H9 (cell line): ENCODE data around the gene ST3GAL5. TPM values are rescaled to one million over a fixed set of nuclear protein-coding genes. Genes with fewer than 3 reads are reported as not detected.

Experiments
- DNase-seq: peaks from one replicate; pipeline ENCODE4 v3.0.0-alpha.2; 2017
- H2AFZ ChIP-seq: one replicate; pipeline ENCODE4 v1.6.1; 2013; ENCODE audit warnings: mild to moderate bottlenecking, low read length, control low read depth, moderate library complexity
- H2AK5ac ChIP-seq: 2 replicates; pipeline ENCODE4 v1.6.1; 2013; ENCODE audit warnings: low read length, control low read depth, mixed read lengths; ENCODE audit not compliant: insufficient read length
- H2BK120ac ChIP-seq: one replicate; pipeline ENCODE4 v1.6.1; 2013; ENCODE audit warnings: low read depth, mild to moderate bottlenecking, low read length, control low read depth, inconsistent platforms; ENCODE audit not compliant: poor library complexity, severe bottlenecking
- H2BK12ac ChIP-seq: 2 replicates; pipeline ENCODE4 v1.6.1; 2013; ENCODE audit warnings: low read length, control low read depth, mixed read lengths, low read depth; ENCODE audit not compliant: insufficient read length
- H2BK15ac ChIP-seq: 2 replicates; pipeline ENCODE4 v1.6.1; 2013; ENCODE audit warnings: low read depth, low read length, control low read depth
- H2BK20ac ChIP-seq: one replicate; pipeline ENCODE4 v1.6.1; 2013; ENCODE audit warnings: low read depth, mild to moderate bottlenecking, low read length, control low read depth, inconsistent platforms; ENCODE audit not compliant: poor library complexity, severe bottlenecking
- H2BK5ac ChIP-seq: 2 replicates; pipeline ENCODE4 v1.6.1; 2013; ENCODE audit warnings: low read length, control low read depth, mixed read lengths; ENCODE audit not compliant: insufficient read length
- H3K14ac ChIP-seq: 2 replicates; pipeline ENCODE4 v1.6.1; 2013; ENCODE audit warnings: low read length, control low read depth; ENCODE audit not compliant: insufficient read depth
- H3K18ac ChIP-seq: 2 replicates; pipeline ENCODE4 v1.6.1; 2013; ENCODE audit warnings: low read depth, mild to moderate bottlenecking, mixed read lengths, low read length, control low read depth; ENCODE audit not compliant: insufficient read length
- H3K23ac ChIP-seq: 2 replicates; pipeline ENCODE4 v1.6.1; 2013; ENCODE audit warnings: low read length, control low read depth, mixed read lengths, low read depth; ENCODE audit not compliant: insufficient read length
- H3K23me2 ChIP-seq: 2 replicates; pipeline ENCODE4 v1.6.1; 2013; ENCODE audit warnings: low read depth, mild to moderate bottlenecking, mixed read lengths, low read length, control low read depth; ENCODE audit not compliant: insufficient read length, poor library complexity, severe bottlenecking
- H3K27ac ChIP-seq: 2 replicates; pipeline ENCODE4 v1.5.1; 2013; ENCODE audit warnings: low read length, control low read depth, mixed read lengths, low read depth; ENCODE audit not compliant: insufficient read length
- H3K27me3 ChIP-seq: 2 replicates; pipeline ENCODE4 v1.6.1; 2013; ENCODE audit warnings: low read length, control low read depth, inconsistent platforms; ENCODE audit not compliant: insufficient read depth
- H3K4ac ChIP-seq: 2 replicates; pipeline ENCODE4 v1.6.1; 2013; ENCODE audit warnings: low read depth, mild to moderate bottlenecking, control low read depth, inconsistent platforms, low read length, moderate library complexity
- H3K4me1 ChIP-seq: 2 replicates; pipeline ENCODE4 v1.6.1; 2013; ENCODE audit warnings: low read length, control low read depth, inconsistent platforms; ENCODE audit not compliant: insufficient read depth
- H3K4me2 ChIP-seq: 2 replicates; pipeline ENCODE4 v1.6.1; 2013; ENCODE audit warnings: low read length, control low read depth, mixed read lengths; ENCODE audit not compliant: insufficient read length, insufficient read depth
- H3K56ac ChIP-seq: 2 replicates; pipeline ENCODE4 v1.6.1; 2013; ENCODE audit warnings: low read depth, mild to moderate bottlenecking, mixed read lengths, low read length, control low read depth; ENCODE audit not compliant: insufficient read length
- H3K79me1 ChIP-seq: 2 replicates; pipeline ENCODE4 v1.6.1; 2013; ENCODE audit warnings: low read depth, mild to moderate bottlenecking, moderate library complexity, low read length, control low read depth, inconsistent platforms; ENCODE audit not compliant: insufficient read depth, poor library complexity, severe bottlenecking
- H3K79me2 ChIP-seq: 2 replicates; pipeline ENCODE4 v1.6.1; 2013; ENCODE audit warnings: low read length, control low read depth, inconsistent platforms; ENCODE audit not compliant: insufficient read depth
- H3K9ac ChIP-seq: 2 replicates; pipeline ENCODE4 v1.6.1; 2013; ENCODE audit warnings: low read length, control low read depth, mixed read lengths; ENCODE audit not compliant: insufficient read length; ENCODE audit errors: extremely low read depth
- H3K9me3 ChIP-seq: one replicate; pipeline ENCODE4 v1.6.1; 2013; ENCODE audit warnings: low read depth, low read length, inconsistent platforms; ENCODE audit not compliant: control insufficient read depth
- H3T11ph ChIP-seq: one replicate; pipeline ENCODE4 v1.6.1; 2013; ENCODE audit warnings: mild to moderate bottlenecking, low read length, control low read depth, inconsistent platforms
- H4K20me1 ChIP-seq: one replicate; pipeline ENCODE4 v1.6.1; 2013; ENCODE audit not compliant: control insufficient read depth, insufficient read length, insufficient read depth
- H4K5ac ChIP-seq: 2 replicates; pipeline ENCODE4 v1.6.1; 2013; ENCODE audit warnings: low read depth, mild to moderate bottlenecking, mixed read lengths, low read length, control low read depth; ENCODE audit not compliant: insufficient read length
- H4K8ac ChIP-seq: replicated peaks from 2 replicates; pipeline ENCODE4 v1.6.1; 2013; ENCODE audit warnings: low read length, control low read depth, mixed read lengths, low read depth; ENCODE audit not compliant: insufficient read length
- H4K91ac ChIP-seq: 2 replicates; pipeline ENCODE4 v1.6.1; 2013; ENCODE audit warnings: low read depth, mild to moderate bottlenecking, moderate library complexity, mixed read lengths, low read length, control low read depth; ENCODE audit not compliant: insufficient read length
- H3K27ac Mint-ChIP-seq, 3 experiments: 2 replicates in 2 of 3; 3 replicates in 1 of 3; pipeline ENCODE4 v1.8.0; 2020 to 2021; ENCODE audit warnings: mixed read lengths in 3 of 3, mild to moderate bottlenecking in 1 of 3, moderate library complexity in 1 of 3
- H3K27me3 Mint-ChIP-seq: 2 replicates; pipeline ENCODE4 v1.8.0; 2021; ENCODE audit warnings: low read depth, mild to moderate bottlenecking, moderate library complexity, mixed read lengths
- H3K36me3 Mint-ChIP-seq, 3 experiments: 2 replicates in 2 of 3; 3 replicates in 1 of 3; pipeline ENCODE4 v1.8.0; 2020 to 2021; ENCODE audit warnings: low read depth in 3 of 3, mixed read lengths in 3 of 3; ENCODE audit not compliant: insufficient read depth in 1 of 3
- H3K4me1 Mint-ChIP-seq, 2 experiments: 2 replicates each; pipeline ENCODE4 v1.8.0; 2020; ENCODE audit warnings: mixed read lengths in 2 of 2
- H3K4me3 Mint-ChIP-seq, 2 experiments: 2 replicates in 1 of 2; 3 replicates in 1 of 2; pipeline ENCODE4 v1.8.0; 2020 to 2021; ENCODE audit warnings: mild to moderate bottlenecking in 2 of 2, mixed read lengths in 2 of 2, moderate library complexity in 1 of 2
- H3K9me3 Mint-ChIP-seq, 2 experiments: 2 replicates in 1 of 2; 3 replicates in 1 of 2; pipeline ENCODE4 v1.8.0; 2020; ENCODE audit warnings: mild to moderate bottlenecking in 2 of 2, mixed read lengths in 2 of 2, moderate library complexity in 1 of 2
- CTCF ChIP-seq: fragments of 200-600 bp; sonication (generic); conservative IDR thresholded peaks from 3 replicates; pipeline ENCODE4 v1.8.0; 2021; ENCODE audit warnings: antibody characterized with exemption, mild to moderate bottlenecking
- WGBS: extraction: QIAGEN DNeasy Blood & Tissue Kit; methylation state at CpG from one replicate; pipeline ENCODE4 v1.1.7; 2013; ENCODE audit warnings: missing lambda C conversion rate, low lambda C conversion rate, mixed read lengths; ENCODE audit not compliant: insufficient read length; ENCODE audit errors: extremely low coverage; 5-methylcytosine and 5-hydroxymethylcytosine counted together
- total RNA-seq: library from RNA; stranded (reverse); gene quantifications from 2 replicates; pipeline ENCODE4 v1.2.1, GENCODE V29; 2021

Gene ST3GAL5
- total RNA-seq, 1 experiment from 2014 or later = 3.3 TPM

- Histone ChIP-seq H4K91ac (no peak overlapping the region), H2BK12ac (no peak overlapping the region), H2BK20ac (no peak overlapping the region), H3K9me3 (no peaks in the 10 kb centered on the region), H2BK5ac (no peak overlapping the region), H2BK15ac (no peak overlapping the region), H3K56ac (no peak overlapping the region), H3K23me2 (no peaks in the 10 kb centered on the region), H4K20me1 (no peaks in the 10 kb centered on the region), H3K9ac (no peak overlapping the region), H3K14ac (no peak overlapping the region), H2BK120ac (no peak overlapping the region), H3K79me2 (no peaks in the 10 kb centered on the region), H3K79me1 (no peaks in the 10 kb centered on the region), H3K18ac (no peak overlapping the region), H3K4me2 (no peak overlapping the region), H4K5ac (no peak overlapping the region), H4K8ac (no peak overlapping the region), H3K4ac (no peak overlapping the region), H2AFZ (no peak overlapping the region), H3K27me3 (no peaks in the 10 kb centered on the region), H3K4me1 (no peaks in the 10 kb centered on the region; the same call in 1 of the 2 replicates), H3K27ac (no peak overlapping the region), H2AK5ac (no peak overlapping the region), H3T11ph (no peak overlapping the region), H3K23ac (no peak overlapping the region)
- DNase-seq = peak; percentile 52
- WGBS = no CpG with 5 or more reads among the region's 3 CpGs
- H3K36me3 Mint-ChIP-seq = 0 out of 7 replicates have a peak, but pooled peaks cover 0 to 2% (median 0%) of the 10 kb centered on the region in 3 experiments
- TF ChIP-seq CTCF = no peak
- peaks cover under 1% of the 10 kb centered on the region in 2 experiments; a peak in 3 of 5 replicates for H3K9me3 Mint-ChIP-seq
- peaks cover 2% of the 10 kb centered on the region; the same call in 1 of the 2 replicates for H3K27me3 Mint-ChIP-seq
- H3K4me3 Mint-ChIP-seq = no peak overlapping the region
- peaks cover 14 to 15% of the 10 kb centered on the region in 2 experiments for H3K4me1 Mint-ChIP-seq
- H3K27ac Mint-ChIP-seq = peak overlapping the region in 2 of 3 experiments; percentile 9 to 66; a peak in 5 of 7 replicates
These were observed 47.0 kb upstream of the ST3GAL5 start for GRCh38 chr2:85935746-85936208.
